ENCODE data around the gene SYNDIG1. TPM values are rescaled to one million over a fixed set of nuclear protein-coding genes. Genes with fewer than 3 reads are reported as not detected.
"Not testable (repeated sequence)": the region's sequence is repeated elsewhere in the genome, so short reads cannot be mapped to it uniquely, and the experiment has no call there.

The SYNDIG1 gene
- total RNA-seq, 4 donors from 2014 or later: 0.20 to 1.3 (median 0.66) TPM; not detected in 1

GRCh38 chr20:24507182-24507853, 37.9 kb downstream of the SYNDIG1 start:
- DNase-seq: no peak
- H3K27ac ChIP-seq: no peak overlapping the region
- no peaks in the 10 kb centered on the region for H3K4me1 ChIP-seq
- no peaks in the 10 kb centered on the region for H3K27me3 ChIP-seq
- in situ Hi-C loops (cut with MboI; ENCODE audit: low sequenced_read_pairs in 4 of 4) (no loop called here), intact Hi-C loops (cut with DNase I; ENCODE audit: low total_unique reads) (no loop called here)
- no peak overlapping the region for H3K4me3 ChIP-seq
- TF ChIP-seq CTCF (IDR thresholded peaks at IDR 0.05 in 4 of 5, conservative IDR thresholded peaks at IDR 0.05 in 1 of 5) (no peak), POLR2A (IDR thresholded peaks at IDR 0.05) (no peak)
- H3K36me3 ChIP-seq: no peaks in the 10 kb centered on the region
- H3K9me3 ChIP-seq: no peaks in the 10 kb centered on the region
- ATAC-seq: no peak

GRCh38 chr20:24512441-24512840, 43.0 kb downstream of the SYNDIG1 start:
- H3K36me3 ChIP-seq; H3K4me3 ChIP-seq; in situ Hi-C loops (cut with MboI; ENCODE audit: low sequenced_read_pairs in 4 of 4); H3K9me3 ChIP-seq; H3K27me3 ChIP-seq; H3K4me1 ChIP-seq; intact Hi-C loops (cut with DNase I; ENCODE audit: low total_unique reads); ATAC-seq; H3K27ac ChIP-seq; DNase-seq: not testable (repeated sequence)

- TF ChIP-seq POLR2A (IDR thresholded peaks at IDR 0.05) (no peak), CTCF (IDR thresholded peaks at IDR 0.05 in 4 of 5, conservative IDR thresholded peaks at IDR 0.05 in 1 of 5) (no peak)
These were observed 49.1 kb downstream of the SYNDIG1 start for GRCh38 chr20:24518515-24518914.

GRCh38 chr20:24519476-24519875, 50.0 kb downstream of the SYNDIG1 start:
- H3K9me3 ChIP-seq: no peaks in the 10 kb centered on the region
- TF ChIP-seq POLR2A (IDR thresholded peaks at IDR 0.05) (no peak), CTCF (IDR thresholded peaks at IDR 0.05 in 4 of 5, conservative IDR thresholded peaks at IDR 0.05 in 1 of 5) (no peak)
- intact Hi-C loops (cut with DNase I; ENCODE audit: low total_unique reads) (no loop called here), in situ Hi-C loops (cut with MboI; ENCODE audit: low sequenced_read_pairs in 4 of 4) (no loop called here)
- H3K36me3 ChIP-seq: no peaks in the 10 kb centered on the region
- ATAC-seq: no peak
- no peak overlapping the region for H3K27ac ChIP-seq
- DNase-seq: no peak
- H3K4me3 ChIP-seq: no peak overlapping the region
- H3K27me3 ChIP-seq: no peaks in the 10 kb centered on the region
- no peaks in the 10 kb centered on the region for H3K4me1 ChIP-seq

More at GRCh38 chr20:24518515-24518914, 49.1 kb downstream of the SYNDIG1 start:
- H3K9me3 ChIP-seq: no peaks in the 10 kb centered on the region
- in situ Hi-C loops (cut with MboI; ENCODE audit: low sequenced_read_pairs in 4 of 4) (no loop called here), intact Hi-C loops (cut with DNase I; ENCODE audit: low total_unique reads) (no loop called here)
- ATAC-seq: no peak
- no peaks in the 10 kb centered on the region for H3K36me3 ChIP-seq
- H3K27ac ChIP-seq: no peak overlapping the region
- DNase-seq: no peak
- H3K4me1 ChIP-seq: no peaks in the 10 kb centered on the region
- no peaks in the 10 kb centered on the region for H3K27me3 ChIP-seq
- H3K4me3 ChIP-seq: no peak overlapping the region

- Histone ChIP-seq H3K9me3 (no peaks in the 10 kb centered on the region), H3K36me3 (no peaks in the 10 kb centered on the region), H3K27me3 (no peaks in the 10 kb centered on the region), H3K4me3 (no peak overlapping the region), H3K4me1 (no peaks in the 10 kb centered on the region), H3K27ac (no peak overlapping the region)
- in situ Hi-C loops (cut with MboI; ENCODE audit: low sequenced_read_pairs in 4 of 4) (no loop called here), intact Hi-C loops (cut with DNase I; ENCODE audit: low total_unique reads) (no loop called here)
- no peak for TF ChIP-seq POLR2A (IDR thresholded peaks at IDR 0.05)
- TF ChIP-seq CTCF (IDR thresholded peaks at IDR 0.05 in 4 of 5, conservative IDR thresholded peaks at IDR 0.05 in 1 of 5): no peak
- DNase-seq (no peak), ATAC-seq (no peak)
These were observed 51.6 kb downstream of the SYNDIG1 start for GRCh38 chr20:24521032-24521431.

Measured in gastrocnemius medialis (tissue), 4 donors.